GM19372 (cell line): Measurements from ENCODE around the gene THBS2.
"Not testable (repeated sequence)": the region's sequence is repeated elsewhere in the genome, so short reads cannot be mapped to it uniquely, and the experiment has no call there.

ENCODE experiments used
- ATAC-seq: cut with Tn5 transposase; IDR thresholded peaks from one replicate; pipeline ENCODE4 v1.9.1; 2021; ENCODE audit warnings: mild to moderate bottlenecking, low read depth, moderate library complexity; ENCODE audit not compliant: unreplicated experiment

THBS2 gene

GRCh38 chr6:169213814-169214520 lies 39.7 kb downstream of the THBS2 start:
- no peak for ATAC-seq

GRCh38 chr6:169212897-169213813 lies 40.5 kb downstream of the THBS2 start:
- ATAC-seq = peak; percentile 100

GRCh38 chr6:169212436-169212835 lies 41.2 kb downstream of the THBS2 start:
- ATAC-seq = no peak

GRCh38 chr6:169211881-169212280 lies 41.8 kb downstream of the THBS2 start:
- ATAC-seq = no peak

- ATAC-seq = no peak
Measured at GRCh38 chr6:169210611-169211010, 43.0 kb downstream of the THBS2 start.

- no peak for ATAC-seq
Measured at GRCh38 chr6:169208011-169208410, 45.6 kb downstream of the THBS2 start.

GRCh38 chr6:169207482-169207881 lies 46.2 kb downstream of the THBS2 start:
- no peak for ATAC-seq

- no peak for ATAC-seq
Measured at GRCh38 chr6:169205176-169206160, 48.2 kb downstream of the THBS2 start.

- no peak for ATAC-seq
Measured at GRCh38 chr6:169204167-169204566, 49.5 kb downstream of the THBS2 start.

GRCh38 chr6:169201985-169202384 lies 51.7 kb downstream of the THBS2 start:
- ATAC-seq = no peak

- ATAC-seq = no peak
Measured at GRCh38 chr6:169200893-169201514, 52.6 kb downstream of the THBS2 start.

GRCh38 chr6:169199625-169200335 lies 53.9 kb downstream of the THBS2 start:
- no peak for ATAC-seq

- no peak for ATAC-seq
Measured at GRCh38 chr6:169198885-169199284, 54.8 kb downstream of the THBS2 start.

- ATAC-seq = not testable (repeated sequence)
Measured at GRCh38 chr6:169197929-169198328, 55.7 kb downstream of the THBS2 start.

- ATAC-seq = not testable (repeated sequence)
Measured at GRCh38 chr6:169196279-169196678, 57.4 kb downstream of the THBS2 start.

GRCh38 chr6:169194737-169195136 lies 58.9 kb downstream of the THBS2 start:
- ATAC-seq = no peak

- no peak for ATAC-seq
Measured at GRCh38 chr6:169190970-169191369, 62.7 kb downstream of the THBS2 start.

GRCh38 chr6:169190144-169190584 lies 63.5 kb downstream of the THBS2 start:
- no peak for ATAC-seq

GRCh38 chr6:169189686-169190085 lies 64.0 kb downstream of the THBS2 start:
- no peak for ATAC-seq
